ENCODE measurements around the gene TTYH1.

DNA sequence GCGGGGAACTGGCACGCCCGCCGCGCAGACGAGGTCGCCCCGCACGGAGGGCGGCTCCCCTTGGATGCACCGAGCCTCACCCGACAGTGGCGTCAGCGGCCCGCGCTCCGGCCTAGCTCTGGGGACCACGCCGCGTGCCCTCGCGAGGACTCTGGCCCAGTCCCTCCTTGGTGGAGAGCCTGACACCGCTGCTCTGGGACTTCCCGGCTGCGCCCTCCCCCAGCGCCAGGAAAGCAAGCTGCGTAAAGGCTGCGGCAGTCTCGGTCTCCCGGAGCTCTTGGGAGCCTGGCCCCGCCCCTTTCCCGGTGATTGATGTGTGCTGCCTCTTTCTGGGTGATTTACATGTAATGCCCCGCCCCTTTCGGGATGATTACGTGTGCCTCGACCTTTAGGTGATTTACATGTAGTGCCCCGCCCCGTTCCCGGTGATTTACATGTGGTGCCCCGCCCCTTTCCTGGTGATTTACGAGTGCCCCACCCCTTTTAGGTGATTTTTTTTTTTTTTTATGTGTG lies 48.3 kb downstream of the TTYH1 start, which contains the start of gene LENG9:
- TF ChIP-seq, protein P1, sequence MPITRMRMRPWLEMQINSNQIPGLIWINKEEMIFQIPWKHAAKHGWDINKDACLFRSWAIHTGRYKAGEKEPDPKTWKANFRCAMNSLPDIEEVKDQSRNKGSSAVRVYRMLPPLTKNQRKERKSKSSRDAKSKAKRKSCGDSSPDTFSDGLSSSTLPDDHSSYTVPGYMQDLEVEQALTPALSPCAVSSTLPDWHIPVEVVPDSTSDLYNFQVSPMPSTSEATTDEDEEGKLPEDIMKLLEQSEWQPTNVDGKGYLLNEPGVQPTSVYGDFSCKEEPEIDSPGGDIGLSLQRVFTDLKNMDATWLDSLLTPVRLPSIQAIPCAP (CRISPR knock-in tag; IDR thresholded peaks at IDR 0.05; ENCODE audit: borderline replicate concordance) = no peak
- TF ChIP-seq, protein P2, sequence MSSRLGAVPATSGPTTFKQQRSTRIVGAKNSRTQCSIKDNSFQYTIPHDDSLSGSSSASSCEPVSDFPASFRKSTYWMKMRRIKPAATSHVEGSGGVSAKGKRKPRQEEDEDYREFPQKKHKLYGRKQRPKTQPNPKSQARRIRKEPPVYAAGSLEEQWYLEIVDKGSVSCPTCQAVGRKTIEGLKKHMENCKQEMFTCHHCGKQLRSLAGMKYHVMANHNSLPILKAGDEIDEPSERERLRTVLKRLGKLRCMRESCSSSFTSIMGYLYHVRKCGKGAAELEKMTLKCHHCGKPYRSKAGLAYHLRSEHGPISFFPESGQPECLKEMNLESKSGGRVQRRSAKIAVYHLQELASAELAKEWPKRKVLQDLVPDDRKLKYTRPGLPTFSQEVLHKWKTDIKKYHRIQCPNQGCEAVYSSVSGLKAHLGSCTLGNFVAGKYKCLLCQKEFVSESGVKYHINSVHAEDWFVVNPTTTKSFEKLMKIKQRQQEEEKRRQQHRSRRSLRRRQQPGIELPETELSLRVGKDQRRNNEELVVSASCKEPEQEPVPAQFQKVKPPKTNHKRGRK (tag; IDR thresholded peaks at IDR 0.05) = no peak
- TF ChIP-seq, protein P3, sequence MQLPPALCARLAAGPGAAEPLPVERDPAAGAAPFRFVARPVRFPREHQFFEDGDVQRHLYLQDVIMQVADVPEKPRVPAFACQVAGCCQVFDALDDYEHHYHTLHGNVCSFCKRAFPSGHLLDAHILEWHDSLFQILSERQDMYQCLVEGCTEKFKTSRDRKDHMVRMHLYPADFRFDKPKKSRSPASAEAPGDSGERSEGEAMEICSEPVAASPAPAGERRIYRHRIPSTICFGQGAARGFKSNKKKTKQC (CRISPR knock-in tag; IDR thresholded peaks at IDR 0.05) = peak; percentile 72; the same call in 1 of the 2 replicates
- TF ChIP-seq POLR2AphosphoS2 (IDR thresholded peaks at IDR 0.05; ENCODE audit: low read length) (no peak), YY1 (IDR thresholded peaks at IDR 0.05; ENCODE audit: borderline replicate concordance in 1 of 3, control insufficient read depth in 1 of 3, extremely low read depth in 1 of 3, insufficient read depth in 3 of 3, insufficient read length in 1 of 3, insufficient replicate concordance in 2 of 3, low read depth in 1 of 3, low read length in 2 of 3) (no peak), EP300 (IDR thresholded peaks at IDR 0.05; ENCODE audit: low read length) (no peak), NCOA2 (IDR thresholded peaks at IDR 0.05; ENCODE audit: partially characterized antibody in 2 of 2) (no peak), SRF (CRISPR knock-in tag; IDR thresholded peaks at IDR 0.05) (no peak), CAMTA2 (CRISPR knock-in tag; conservative IDR thresholded peaks at IDR 0.05) (no peak)
- TF ChIP-seq, protein P4, sequence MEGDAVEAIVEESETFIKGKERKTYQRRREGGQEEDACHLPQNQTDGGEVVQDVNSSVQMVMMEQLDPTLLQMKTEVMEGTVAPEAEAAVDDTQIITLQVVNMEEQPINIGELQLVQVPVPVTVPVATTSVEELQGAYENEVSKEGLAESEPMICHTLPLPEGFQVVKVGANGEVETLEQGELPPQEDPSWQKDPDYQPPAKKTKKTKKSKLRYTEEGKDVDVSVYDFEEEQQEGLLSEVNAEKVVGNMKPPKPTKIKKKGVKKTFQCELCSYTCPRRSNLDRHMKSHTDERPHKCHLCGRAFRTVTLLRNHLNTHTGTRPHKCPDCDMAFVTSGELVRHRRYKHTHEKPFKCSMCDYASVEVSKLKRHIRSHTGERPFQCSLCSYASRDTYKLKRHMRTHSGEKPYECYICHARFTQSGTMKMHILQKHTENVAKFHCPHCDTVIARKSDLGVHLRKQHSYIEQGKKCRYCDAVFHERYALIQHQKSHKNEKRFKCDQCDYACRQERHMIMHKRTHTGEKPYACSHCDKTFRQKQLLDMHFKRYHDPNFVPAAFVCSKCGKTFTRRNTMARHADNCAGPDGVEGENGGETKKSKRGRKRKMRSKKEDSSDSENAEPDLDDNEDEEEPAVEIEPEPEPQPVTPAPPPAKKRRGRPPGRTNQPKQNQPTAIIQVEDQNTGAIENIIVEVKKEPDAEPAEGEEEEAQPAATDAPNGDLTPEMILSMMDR (IDR thresholded peaks at IDR 0.05 in 2 of 3, conservative IDR thresholded peaks at IDR 0.05 in 1 of 3; ENCODE audit: insufficient read depth in 2 of 3, low read depth in 1 of 3, low read length in 3 of 3) = no peak
- TF ChIP-seq, protein P5, sequence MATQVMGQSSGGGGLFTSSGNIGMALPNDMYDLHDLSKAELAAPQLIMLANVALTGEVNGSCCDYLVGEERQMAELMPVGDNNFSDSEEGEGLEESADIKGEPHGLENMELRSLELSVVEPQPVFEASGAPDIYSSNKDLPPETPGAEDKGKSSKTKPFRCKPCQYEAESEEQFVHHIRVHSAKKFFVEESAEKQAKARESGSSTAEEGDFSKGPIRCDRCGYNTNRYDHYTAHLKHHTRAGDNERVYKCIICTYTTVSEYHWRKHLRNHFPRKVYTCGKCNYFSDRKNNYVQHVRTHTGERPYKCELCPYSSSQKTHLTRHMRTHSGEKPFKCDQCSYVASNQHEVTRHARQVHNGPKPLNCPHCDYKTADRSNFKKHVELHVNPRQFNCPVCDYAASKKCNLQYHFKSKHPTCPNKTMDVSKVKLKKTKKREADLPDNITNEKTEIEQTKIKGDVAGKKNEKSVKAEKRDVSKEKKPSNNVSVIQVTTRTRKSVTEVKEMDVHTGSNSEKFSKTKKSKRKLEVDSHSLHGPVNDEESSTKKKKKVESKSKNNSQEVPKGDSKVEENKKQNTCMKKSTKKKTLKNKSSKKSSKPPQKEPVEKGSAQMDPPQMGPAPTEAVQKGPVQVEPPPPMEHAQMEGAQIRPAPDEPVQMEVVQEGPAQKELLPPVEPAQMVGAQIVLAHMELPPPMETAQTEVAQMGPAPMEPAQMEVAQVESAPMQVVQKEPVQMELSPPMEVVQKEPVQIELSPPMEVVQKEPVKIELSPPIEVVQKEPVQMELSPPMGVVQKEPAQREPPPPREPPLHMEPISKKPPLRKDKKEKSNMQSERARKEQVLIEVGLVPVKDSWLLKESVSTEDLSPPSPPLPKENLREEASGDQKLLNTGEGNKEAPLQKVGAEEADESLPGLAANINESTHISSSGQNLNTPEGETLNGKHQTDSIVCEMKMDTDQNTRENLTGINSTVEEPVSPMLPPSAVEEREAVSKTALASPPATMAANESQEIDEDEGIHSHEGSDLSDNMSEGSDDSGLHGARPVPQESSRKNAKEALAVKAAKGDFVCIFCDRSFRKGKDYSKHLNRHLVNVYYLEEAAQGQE (IDR thresholded peaks at IDR 0.05; ENCODE audit: borderline replicate concordance) = no peak
- TF ChIP-seq, protein P5 (CRISPR knock-in tag; IDR thresholded peaks at IDR 0.05; ENCODE audit: low read depth) = no peak

All from K562 (cell line).